ENCODE measurements around the gene BRCA1.
"Not testable (repeated sequence)": the region's sequence is repeated elsewhere in the genome, so short reads cannot be mapped to it uniquely, and the experiment has no call there.

BRCA1 gene

DNA sequence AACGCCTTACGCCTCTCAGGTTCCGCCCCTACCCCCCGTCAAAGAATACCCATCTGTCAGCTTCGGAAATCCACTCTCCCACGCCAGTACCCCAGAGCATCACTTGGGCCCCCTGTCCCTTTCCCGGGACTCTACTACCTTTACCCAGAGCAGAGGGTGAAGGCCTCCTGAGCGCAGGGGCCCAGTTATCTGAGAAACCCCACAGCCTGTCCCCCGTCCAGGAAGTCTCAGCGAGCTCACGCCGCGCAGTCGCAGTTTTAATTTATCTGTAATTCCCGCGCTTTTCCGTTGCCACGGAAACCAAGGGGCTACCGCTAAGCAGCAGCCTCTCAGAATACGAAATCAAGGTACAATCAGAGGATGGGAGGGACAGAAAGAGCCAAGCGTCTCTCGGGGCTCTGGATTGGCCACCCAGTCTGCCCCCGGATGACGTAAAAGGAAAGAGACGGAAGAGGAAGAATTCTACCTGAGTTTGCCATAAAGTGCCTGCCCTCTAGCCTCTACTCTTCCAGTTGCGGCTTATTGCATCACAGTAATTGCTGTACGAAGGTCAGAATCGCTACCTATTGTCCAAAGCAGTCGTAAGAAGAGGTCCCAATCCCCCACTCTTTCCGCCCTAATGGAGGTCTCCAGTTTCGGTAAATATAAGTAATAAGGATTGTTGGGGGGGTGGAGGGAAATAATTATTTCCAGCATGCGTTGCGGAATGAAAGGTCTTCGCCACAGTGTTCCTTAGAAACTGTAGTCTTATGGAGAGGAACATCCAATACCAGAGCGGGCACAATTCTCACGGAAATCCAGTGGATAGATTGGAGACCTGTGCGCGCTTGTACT, at the start of gene BRCA1:
BRCA1 (minus strand) TSS at position 232 of the 834 bp plus-strand sequence. CDS start 1,268 bp downstream, outside the sequence.
- DNase-seq = peak; percentile 99

DNA sequence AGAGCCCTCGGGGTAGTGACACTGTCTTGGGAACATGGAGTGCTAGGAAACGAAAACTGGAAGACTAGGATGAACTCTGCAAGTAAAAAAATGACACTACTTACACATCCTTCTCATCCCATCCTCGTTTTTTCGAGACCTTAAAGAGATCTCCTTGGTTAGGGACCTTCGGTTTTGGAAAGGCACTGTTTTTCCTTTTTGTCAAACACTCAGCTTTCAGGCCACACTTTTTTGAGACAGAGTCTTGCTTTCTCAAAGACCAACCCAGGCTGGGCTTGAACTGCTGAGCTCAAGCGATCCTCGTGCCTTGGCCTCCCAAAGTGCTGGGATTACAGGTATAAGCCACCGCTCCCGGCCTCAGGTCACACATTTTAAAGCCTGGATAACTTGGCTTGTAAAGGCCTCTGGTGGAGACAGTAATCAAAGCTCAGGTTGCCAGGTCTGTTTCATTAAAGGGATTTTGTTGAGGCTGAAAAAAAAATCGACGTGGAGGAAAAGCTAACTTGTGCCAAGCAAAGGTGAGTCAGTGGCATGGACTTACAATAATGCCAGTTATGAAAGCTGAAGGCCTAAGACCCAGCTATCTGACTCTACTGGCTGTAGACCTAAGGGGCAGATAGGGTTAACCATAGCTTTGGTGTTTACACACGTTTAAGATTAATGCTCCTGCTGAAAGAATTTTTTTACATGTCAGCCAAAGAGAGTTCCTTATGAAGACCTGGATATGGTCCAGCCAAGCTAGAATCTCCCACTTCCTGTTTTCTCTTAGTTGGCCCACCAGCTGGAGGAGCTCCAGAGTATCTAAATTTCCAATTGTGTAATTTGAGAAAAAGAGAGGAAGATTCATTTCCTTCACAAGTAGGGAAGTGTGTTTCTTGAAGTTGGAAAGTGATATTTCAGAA, 46.7 kb upstream of the BRCA1 start:
- DNase-seq = peak; percentile 97

DNA sequence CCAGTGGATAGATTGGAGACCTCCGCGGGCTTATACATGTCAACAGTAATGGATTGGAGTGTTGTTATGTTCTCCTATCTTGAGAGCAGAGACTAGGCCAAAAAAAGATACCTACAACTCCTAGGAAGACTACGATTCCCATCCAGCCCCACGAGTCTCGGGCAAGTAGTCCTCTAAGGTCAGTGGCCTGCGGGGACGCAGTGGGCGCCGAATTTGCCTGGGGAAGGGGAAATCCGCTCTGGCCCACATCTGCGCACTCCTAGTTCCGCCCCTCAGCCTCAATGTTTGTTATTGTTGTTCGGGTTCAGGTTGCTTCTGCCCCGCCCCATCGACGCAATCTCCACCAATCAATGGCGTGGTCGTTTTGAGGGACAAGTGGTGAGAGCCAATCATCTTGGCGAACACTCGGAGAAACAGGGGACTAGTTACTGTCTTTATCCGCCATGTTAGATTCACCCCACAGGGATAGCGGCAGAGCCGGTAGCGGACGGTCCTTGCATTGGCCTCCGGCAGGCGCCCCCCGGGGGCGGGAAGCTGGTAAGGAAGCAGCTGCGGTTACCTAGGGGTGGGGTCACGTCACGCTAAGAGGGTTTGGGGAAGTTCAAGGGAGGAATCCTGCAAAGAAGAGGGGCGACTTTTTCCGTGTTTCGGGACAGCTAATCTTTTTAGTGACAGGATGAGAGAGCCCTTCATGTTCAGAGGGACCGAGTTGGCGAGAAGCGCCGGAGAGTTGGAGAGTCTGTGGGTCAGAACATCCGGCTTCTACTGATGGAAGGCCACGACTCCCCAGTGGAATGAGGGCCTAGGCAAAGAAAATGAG, 45.8 kb upstream of the BRCA1 start, which contains the start of gene NBR1:
NBR1 (plus strand) TSS at position 449 of the 820 bp plus-strand sequence. CDS start 4,586 bp downstream, outside the sequence.
- DNase-seq = peak; percentile 98

DNA sequence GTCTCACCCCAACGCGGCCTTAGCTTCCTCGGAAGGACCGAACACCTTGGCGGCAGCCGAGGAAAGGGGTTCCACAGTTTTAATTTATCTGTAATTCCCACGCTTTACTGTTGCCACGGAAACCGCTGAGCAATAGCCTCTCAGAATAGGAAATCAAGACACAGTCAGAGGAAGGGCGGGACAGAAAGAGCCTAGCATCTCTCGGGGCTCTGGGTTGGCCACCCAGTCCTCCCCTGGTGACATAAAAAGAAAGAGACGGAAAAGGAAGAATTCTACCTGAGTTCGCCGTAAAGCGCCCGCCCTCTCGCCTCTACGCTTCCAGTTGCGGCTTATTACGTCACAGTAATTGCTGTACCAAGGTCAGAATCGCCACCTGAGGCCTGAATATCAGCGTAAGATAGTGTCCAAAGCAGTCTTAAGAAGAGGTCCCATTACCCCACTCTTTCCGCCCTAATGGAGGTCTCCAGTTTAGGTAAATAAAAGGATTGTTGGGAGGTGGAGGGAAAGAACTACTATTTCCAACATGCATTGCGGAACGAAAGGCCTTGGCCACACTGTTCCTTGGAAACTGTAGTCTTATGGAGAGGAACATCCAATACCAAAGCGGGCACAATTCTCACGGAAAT, 45.1 kb upstream of the BRCA1 start:
- DNase-seq = peak; percentile 94

DNA sequence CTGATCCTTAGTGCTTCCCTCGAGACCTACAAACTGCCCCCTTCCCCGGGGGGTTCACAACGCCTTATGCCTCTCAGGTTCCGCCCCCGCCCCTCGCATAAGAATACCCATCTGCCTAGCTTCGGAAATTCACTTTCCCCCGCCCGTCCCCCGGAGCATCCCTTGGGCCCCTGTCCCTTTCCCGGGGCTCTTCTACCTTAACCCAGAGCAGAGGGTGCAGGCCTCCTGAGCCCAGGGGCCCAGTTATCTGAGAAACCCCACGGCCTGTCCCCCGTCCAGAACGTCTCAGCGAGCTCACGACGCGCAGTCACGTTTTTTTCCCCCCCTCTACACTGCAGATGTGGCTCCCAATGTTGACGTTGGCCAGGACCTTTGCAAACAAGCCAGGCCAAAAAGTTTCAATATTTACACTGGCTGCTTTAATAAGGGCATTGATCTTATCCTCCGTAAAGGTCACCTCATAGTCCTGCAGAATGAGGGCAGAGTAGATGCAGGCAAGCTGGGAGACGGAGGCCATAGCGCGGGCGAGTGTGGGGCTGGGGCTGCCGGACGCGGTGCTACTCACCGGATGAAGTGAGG, 44.5 kb upstream of the BRCA1 start:
- DNase-seq = no peak

DNA sequence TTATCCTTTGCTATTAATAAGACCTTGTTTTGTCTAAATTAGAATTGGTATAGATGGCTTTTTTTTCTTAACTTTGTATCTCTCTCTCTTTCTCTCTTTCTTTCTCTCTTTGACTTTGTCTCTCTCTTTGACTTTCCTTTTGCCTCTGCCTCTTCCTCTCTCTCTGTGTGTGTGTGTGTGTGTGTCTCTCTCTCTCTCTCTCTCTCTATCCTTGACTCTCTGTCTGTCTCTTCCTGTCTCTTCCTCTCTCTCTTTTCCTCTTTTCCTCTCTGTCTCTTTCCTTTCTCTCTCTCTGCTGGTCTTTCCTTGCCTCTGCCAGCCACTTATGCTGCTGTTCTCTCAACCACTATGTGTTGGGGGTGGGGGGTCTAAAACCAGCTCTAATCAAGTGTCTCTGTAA, 40.8 kb upstream of the BRCA1 start:
- DNase-seq = not testable (repeated sequence)

DNA sequence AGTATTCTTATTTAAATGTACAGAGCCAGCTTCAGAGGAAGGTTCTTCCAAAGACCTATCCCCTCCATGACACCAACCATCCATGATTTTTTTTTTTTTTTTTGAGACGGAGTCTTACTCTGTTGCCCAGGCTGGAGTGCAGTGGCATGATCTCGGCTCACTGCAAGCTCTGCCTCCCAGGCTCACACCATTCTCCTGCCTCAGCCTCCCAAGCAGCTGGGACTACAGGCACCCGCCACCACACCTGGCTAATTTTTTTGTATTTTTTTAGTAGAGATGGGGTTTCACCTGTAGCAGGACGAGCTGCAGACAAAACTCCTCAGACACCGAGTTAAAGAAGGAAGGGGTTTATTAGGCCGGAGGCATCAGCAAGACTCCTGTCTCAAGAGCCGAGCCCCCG, 34.8 kb upstream of the BRCA1 start:
- not testable (repeated sequence) for DNase-seq

DNA sequence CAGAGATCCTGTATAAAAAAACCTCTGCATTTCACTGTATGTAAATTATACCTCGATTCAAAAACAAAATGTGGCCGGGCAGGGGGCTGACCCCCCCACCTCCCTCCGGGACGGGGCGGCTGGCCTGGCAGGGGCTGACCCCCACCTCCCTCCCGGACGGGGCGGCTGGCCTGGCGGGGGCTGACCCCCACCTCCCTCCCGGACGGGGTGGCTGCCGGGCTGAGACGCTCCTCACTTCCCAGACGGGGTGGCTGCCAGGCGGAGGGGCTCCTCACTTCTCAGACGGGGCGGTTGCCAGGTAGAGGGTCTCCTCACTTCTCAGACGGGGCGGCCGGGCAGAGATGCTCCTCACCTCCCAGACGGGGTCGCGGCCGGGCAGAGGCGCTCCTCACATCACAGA, 34.1 kb upstream of the BRCA1 start:
- DNase-seq = not testable (repeated sequence)

DNA sequence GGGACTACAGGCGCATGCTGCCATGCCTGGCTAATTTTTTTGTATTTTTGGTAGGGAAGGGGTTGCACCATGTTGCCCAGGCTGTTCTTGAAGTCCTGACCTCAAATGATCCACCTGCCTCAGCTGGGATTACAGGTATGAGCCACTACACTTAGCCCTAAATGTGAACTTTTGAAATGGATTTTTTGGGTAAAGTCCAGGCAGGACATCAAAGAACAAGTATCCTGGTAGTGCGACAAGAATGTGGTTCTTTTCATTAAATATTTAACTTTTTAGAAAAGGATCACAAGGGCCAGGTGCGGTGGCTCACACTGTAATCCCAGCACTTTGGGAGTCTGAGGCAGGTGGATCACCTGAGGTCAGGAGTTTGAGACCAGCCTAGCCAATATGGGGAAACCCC, 30.5 kb upstream of the BRCA1 start:
- no peak for DNase-seq

DNA sequence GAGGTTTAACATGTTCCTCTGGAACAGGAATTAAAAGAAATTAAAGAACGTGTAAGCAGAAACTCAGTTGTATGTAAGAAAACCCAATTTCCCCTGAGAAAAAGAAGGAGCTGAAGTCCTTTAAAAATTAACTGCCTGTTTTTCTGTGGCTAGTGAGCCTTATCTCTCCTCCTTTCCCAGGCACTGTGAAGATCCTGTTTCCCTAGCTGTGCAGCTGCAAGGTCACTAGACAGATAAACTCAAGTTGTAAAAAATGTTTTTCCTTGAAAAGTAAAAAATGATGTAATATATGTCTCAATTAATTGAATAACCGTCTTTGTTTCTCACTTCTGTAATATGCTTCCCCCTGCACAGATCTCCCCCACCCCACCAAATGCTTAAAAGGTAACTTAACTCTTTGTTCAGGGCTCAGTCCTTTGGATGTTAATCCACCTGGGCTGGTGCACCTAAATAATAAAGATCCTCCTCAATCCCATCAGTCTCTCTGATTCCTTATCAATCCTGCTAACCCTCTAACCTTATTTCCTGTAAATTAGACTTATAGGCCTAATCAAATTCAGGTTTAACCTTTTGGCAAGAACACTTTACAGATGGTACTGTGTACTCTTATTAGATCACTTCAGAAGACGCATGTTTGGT, 28.2 kb upstream of the BRCA1 start:
- DNase-seq = not testable (repeated sequence)

DNA sequence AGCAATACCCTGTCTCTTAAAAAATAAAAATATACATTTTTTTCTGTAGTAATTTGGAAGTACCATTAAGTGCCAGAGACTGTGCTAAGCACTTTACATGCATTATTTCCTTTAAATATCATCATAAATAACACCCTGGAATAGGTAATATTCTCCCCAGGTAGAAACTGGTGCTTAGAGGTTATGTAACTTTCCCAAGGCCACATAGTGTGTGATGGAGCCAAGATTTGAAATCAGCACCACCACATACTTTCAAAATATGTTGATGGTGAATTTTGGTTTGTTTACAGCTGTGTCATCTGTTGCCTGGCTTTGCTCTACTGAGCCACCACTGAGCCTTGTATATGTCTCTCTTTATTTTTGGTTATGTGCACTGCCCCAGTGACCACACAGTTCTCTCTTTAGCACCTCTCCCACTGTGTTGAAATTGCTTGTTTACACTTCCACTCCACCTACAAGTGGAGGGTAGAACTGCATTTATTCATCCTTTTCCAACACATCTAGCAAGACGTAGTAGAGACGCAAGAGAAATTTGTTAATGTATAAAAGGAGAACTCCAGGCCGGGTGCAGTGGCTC, 26.8 kb upstream of the BRCA1 start:
- DNase-seq = no peak

DNA sequence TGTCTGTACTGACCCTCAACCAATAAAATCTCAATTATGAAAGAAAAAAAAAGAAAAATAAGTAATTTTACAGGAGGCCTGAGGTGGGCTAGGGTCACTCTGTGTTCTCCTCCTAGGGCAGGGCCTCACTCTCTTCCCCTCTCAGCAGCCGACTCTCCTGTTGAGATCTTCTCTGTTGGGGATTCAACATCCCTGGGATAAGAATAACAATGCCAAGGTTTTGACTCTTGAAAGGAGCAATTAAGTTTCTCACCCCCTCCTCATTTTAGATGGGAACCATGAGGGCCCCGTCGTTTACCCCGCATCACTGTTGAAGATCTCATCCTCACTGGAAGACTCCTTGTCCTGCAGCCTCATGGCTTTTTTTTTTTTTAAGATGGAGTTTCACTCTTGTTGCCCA, 21.5 kb upstream of the BRCA1 start:
- DNase-seq = no peak

DNA sequence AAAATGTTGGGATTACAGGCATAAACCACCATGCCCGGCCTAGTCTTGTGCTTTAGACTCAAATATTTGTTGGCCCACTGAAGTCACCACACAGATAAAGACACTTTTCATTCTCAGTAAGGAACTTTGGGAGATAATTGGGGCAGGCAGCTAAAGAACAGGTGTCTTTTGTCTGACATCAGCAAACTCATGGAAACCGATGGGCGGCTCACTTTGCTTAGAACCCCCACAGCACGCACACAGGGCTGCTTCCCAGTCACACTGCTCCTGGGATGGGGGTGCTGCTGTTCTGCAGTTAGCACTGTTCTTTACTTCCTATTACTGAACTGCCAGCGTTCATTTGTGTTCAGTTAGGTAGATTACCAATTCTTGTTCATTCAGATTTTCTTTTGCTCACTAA, 18.0 kb upstream of the BRCA1 start:
- DNase-seq = no peak

DNA sequence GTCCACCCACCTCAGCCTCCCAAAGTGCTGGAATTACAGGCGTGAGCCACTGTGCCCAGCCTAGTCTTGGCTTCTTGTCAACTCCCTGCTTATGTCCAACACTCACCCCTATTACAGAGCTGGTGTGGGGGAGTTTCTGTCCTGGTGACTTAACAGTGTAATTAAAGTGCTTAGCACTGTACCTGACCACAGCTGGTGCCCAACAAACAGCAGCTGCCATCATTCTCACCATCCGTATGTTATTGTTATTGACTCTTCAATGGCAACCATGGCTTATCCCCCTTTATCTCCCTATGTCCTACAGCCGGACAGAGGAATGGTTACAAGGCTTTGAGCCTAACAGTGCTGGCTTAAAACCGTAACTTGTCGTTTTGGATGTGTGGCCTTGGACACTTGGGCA, 17.0 kb upstream of the BRCA1 start:
- DNase-seq = no peak

DNA sequence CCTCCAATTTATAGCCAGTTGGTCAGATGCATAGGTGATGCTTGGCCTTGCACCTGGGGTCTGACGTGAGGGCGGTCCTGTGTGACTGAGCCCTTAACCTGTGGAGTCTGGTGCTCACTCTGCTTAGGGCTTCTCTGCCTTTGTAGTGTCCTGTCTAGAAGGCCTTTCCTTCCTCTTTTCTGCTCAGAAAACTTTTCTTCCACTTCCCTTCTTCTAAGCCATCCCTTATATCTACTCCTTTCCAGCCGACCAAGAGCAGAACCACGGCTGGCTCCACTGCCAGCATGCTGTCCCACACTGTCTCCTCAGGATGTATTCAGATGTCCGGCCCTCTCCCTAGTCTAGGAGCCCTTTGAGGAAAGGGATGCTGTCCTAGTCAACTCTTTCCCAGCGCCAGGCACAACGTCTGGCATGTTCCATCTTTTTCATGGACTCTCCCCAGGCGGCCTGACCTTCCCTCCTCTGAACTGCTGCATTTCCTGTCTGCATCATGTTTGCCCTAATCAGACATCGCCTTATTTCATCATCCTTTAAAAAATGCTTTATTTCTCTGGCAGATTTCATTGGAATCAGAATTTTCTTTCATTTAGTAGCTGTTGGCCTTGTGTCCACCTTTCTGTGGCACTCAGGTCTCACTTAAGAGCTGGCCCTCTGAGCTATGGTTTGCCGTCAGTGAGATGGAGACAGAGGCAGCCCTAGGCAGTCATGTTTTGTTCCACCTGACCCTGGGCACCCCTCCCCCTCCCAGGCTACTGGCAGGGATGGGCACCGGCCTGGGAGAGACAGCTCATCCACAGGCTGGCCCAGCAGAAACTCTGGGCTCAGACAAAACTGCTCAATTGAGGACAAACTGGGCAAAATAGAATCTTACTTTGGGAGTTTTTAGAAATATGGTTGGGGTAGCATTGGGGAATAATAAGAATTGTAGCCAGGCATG, 15.5 kb upstream of the BRCA1 start:
- no peak for DNase-seq

DNA sequence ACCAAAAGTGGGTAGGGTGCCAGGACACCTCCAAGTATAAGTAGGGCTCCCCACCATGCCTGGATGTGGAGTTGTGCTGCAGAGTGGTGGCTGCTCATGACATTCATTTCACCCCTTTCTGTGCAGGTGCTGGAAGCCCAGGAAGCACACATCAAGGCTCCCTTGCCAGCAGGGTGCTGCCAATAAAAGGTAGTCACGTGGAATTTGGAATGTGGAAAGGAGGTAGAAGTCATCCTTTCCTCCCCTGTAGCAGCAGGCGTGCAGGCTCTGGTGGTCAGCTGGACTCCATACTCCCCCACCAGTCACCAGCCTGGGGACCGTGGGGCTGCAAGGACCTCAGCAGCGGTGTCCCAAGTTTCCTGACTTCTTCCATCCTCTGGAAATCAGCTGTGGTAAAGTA, 13.4 kb upstream of the BRCA1 start:
- not testable (repeated sequence) for DNase-seq

DNA sequence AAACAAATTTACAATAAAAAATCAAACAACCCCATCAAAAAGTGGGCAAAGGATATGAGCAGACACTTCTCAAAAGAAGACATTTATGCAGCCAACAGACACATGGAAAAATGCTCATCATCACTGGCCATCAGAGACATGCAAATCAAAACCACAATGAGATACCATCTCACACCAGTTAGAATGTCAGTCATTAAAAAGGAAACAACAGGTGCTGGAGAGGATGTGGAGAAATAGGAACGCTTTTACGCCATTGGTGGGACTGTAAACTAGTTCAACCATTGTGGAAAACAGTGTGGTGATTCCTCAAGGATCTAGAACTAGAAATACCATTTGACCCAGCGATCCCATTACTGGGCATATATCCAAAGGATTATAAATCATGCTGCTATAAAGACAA, 11.4 kb upstream of the BRCA1 start:
- not testable (repeated sequence) for DNase-seq

DNA sequence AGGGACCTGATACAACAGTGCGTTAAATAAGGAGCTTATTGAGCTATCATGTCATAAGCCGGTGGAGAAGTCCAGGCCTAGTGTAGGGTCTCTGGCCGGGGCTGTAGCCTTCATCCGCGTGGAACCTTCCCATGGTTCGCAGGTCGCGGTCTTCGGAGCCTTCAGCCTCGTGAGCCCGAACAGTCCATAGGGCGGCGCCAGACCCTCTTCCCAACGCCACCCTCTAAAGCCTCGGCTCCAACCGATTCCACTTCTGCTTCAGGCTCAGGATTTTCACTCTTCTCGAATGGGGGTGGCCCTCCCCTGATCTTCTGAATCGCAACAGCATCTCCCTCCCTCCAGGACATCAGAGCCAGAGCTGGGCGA, 10.3 kb upstream of the BRCA1 start:
- DNase-seq = no peak

DNA sequence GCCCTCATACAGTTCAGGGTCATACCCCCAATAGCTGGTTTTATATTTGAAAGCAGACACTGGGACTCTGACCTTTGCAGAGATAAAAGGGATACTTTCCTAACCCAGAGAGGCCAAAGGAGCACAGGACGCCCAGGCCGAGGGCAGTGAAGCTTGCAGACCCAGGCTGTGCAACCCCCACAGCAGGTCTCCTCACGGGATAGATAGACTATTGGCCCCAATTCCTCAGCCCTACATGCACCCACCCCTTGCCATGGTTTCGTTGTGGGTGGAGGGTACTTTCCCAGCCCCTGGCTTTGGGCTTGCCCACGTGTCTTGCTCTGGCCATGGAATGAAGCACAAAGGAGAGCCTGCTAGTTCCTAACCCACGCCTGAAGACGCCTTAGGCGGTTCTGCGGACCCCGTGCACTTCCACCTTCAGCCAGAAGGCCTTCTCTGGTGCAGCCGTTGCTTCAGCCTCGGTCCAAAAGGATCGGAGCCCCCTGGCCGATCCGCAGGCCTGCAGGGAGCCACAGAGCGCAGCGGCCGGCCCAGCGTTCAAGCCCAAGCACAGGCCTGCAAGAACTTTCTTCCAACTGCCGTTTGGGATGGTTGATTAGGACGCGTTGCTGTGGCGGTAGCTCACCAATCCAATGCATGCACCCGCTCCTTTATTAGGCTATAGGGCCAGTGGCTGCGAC, 9.8 kb upstream of the BRCA1 start:
- no peak for DNase-seq
